NK-92 (cell line): ENCODE data around the gene LYRM7.
"Not testable (repeated sequence)": the region's sequence is repeated elsewhere in the genome, so short reads cannot be mapped to it uniquely, and the experiment has no call there.

Source experiments
- DNase-seq: peaks from one replicate; lab custom pipeline; 2025; ENCODE audit not compliant: unreplicated experiment; lab: John Stamatoyannopoulos, UW

The LYRM7 gene

GRCh38 chr5:131171276-131171810 lies 599 bp downstream of the LYRM7 start:
- no peak for DNase-seq

- no peak for DNase-seq
Measured at GRCh38 chr5:131180407-131180806, 9.7 kb downstream of the LYRM7 start.

DNA sequence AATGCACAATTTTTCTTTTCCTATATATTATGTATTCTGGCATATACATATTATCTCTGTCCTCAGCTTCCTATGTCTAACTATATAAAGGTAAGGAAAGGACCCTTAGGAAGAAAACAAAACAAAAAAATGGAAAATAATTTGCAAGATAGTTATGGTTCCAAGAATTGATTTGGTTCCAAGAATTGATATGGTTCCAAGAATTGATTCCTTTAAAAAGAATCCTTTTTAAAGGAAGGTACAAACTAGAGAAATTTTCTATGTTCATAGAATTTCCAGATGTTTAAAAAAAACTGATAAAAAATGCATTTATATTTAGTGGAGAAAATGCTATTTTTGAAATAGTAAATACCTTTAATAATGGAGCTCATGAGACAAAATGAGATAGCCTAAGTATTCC lies 12.1 kb downstream of the LYRM7 start:
- no peak for DNase-seq

GRCh38 chr5:131185523-131186104 lies 14.9 kb downstream of the LYRM7 start:
- DNase-seq: no peak

- no peak for DNase-seq
Measured at GRCh38 chr5:131186561-131187256, 16.0 kb downstream of the LYRM7 start.

- DNase-seq: no peak
Measured at GRCh38 chr5:131193106-131193505, 22.4 kb downstream of the LYRM7 start.

GRCh38 chr5:131193897-131194296 lies 23.2 kb downstream of the LYRM7 start:
- DNase-seq: not testable (repeated sequence)

- DNase-seq: no peak
Measured at GRCh38 chr5:131194725-131195124, 24.0 kb downstream of the LYRM7 start.

DNA sequence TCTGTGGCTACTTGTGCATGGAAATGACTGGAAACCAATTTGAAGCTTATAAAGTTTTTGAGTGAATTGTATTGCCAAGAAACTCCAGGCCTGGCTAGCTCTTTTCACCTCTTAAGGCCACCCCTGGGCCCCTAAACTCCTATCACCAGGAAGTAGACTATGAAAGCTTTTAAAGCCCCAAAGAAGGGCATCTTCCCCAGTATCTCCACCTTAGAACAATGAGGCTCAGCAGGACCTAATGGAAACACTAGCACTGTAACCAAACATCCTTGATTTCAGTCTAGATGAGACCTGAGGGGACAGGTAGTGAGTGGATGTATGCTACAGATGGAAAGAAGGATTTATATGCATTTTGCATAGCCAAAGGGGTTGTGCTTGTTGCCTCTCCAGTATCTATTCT lies 25.0 kb downstream of the LYRM7 start:
- no peak for DNase-seq

- no peak for DNase-seq
Measured at GRCh38 chr5:131196331-131196730, 25.6 kb downstream of the LYRM7 start.

- no peak for DNase-seq
Measured at GRCh38 chr5:131198625-131199024, 27.9 kb downstream of the LYRM7 start.

- DNase-seq: no peak
Measured at GRCh38 chr5:131200560-131200959, 29.8 kb downstream of the LYRM7 start.

- DNase-seq: no peak
Measured at GRCh38 chr5:131204964-131205363, 34.2 kb downstream of the LYRM7 start.

DNA sequence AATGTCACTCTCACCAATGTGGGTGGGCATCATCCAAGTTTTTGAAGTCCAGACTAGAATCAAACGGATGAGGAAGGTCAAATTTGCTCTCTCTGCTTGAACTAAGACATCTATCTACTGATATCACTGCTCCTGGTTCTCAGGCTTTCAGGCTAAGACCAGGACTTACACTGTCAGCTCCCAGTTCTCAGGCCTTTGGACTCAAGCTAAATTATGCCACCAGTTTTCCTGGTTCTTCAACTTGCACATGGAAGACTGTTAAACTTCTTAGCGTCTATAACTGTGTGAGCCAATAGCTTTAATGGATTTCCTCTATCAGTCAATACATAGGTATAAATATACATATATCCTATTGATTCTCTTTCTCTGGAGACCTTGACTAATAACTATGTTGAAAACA lies 35.3 kb downstream of the LYRM7 start:
- no peak for DNase-seq

GRCh38 chr5:131206772-131207171 lies 36.0 kb downstream of the LYRM7 start:
- no peak for DNase-seq

DNA sequence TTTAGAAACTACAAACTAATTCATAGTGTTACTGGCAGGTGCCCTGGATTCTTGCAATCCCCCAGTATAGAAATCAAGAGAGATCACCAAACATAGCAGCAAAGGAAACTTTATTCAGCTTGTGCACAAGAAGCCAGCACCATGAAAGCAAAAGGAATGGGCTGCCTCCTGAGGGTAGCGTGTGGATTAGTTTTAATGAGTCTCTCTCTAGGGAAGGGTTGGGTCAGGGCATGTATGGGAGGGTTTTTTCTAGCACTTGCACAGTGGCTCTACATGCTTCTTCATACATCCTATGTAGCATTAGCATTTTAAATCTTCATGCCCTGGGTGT lies 38.4 kb downstream of the LYRM7 start:
- no peak for DNase-seq

GRCh38 chr5:131209506-131210150 lies 38.9 kb downstream of the LYRM7 start:
- no peak for DNase-seq

- DNase-seq: no peak
Measured at GRCh38 chr5:131210151-131210510, 39.4 kb downstream of the LYRM7 start.

DNA sequence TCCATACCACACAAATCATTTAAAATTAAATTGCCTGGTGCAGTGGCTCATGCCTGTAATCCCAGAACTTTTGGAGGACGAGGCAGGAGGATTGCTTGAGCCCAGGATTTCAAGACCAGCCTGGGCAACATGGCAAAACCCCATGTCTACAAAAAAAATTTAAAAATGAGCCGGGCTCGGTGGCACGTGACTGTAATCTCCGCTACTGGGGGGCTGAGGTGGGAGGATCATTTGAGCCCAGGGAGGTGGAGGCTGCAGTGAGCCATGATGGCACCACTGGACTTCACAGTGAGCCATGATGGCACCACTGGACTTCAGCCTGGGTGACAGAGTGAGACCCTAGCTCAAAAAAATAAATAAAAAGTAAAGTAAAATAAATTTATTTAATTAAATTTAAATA lies 40.9 kb downstream of the LYRM7 start:
- no peak for DNase-seq

- no peak for DNase-seq
Measured at GRCh38 chr5:131212471-131213021, 41.8 kb downstream of the LYRM7 start.

GRCh38 chr5:131214609-131215227 lies 44.0 kb downstream of the LYRM7 start:
- no peak for DNase-seq

GRCh38 chr5:131217791-131218190 lies 47.0 kb downstream of the LYRM7 start:
- no peak for DNase-seq
